Endothelial cell of umbilical vein (primary cell): ENCODE data around the gene TRMT10B. TPM values are rescaled to one million over a fixed set of nuclear protein-coding genes. Genes with fewer than 3 reads are reported as not detected.
"Not testable (repeated sequence)": the region's sequence is repeated elsewhere in the genome, so short reads cannot be mapped to it uniquely, and the experiment has no call there.

Experiments used
- BruUV-seq: library from RNA; stranded (reverse); fragments of 400-500 nt; replicated peaks from 2 replicates; lab custom pipeline; 2021; lab: Mats Ljungman, UMichigan
- CTCF ChIA-PET: fragments of 300-600, 350-600 bp; sonication (Branson Sonifier 250); formaldehyde crosslinking; loops from one replicate; lab custom pipeline; 2021; ENCODE audit warnings: antibody characterized with exemption, inconsistent platforms; lab: Charles Lee
- POLR2A ChIA-PET: fragments of 300-600, 350-600 bp; sonication (Branson Sonifier 250); formaldehyde crosslinking; loops from one replicate; lab custom pipeline; 2021; ENCODE audit warnings: antibody characterized with exemption, inconsistent platforms; lab: Charles Lee
- DNase-seq: peaks from one replicate; pipeline ENCODE4 v3.0.0-alpha.2; 2011; ENCODE audit warnings: low read depth, low spot score
- FAIRE-seq: peaks from 2 replicates; lab custom pipeline; 2011; peaks lifted over from hg19 to GRCh38; lab: Jason Lieb, UNC
- H2AFZ ChIP-seq: 2 replicates; pipeline ENCODE4 v1.6.0; 2012; ENCODE audit warnings: low read depth, low read length, control low read depth, inconsistent platforms
- H3K27ac ChIP-seq: 2 replicates; pipeline ENCODE4 v1.5.1; 2011; ENCODE audit warnings: low read depth, mild to moderate bottlenecking, control low read depth, low read length, moderate library complexity; ENCODE audit not compliant: insufficient read depth
- H3K27me3 ChIP-seq, 2 experiments: 2 replicates each; pipeline versions ENCODE4 v1.6.0 to v1.6.1; 2011; ENCODE audit warnings: low read length in 2 of 2, mixed read lengths in 1 of 2; ENCODE audit not compliant: control insufficient read depth in 2 of 2, insufficient read depth in 2 of 2
- H3K36me3 ChIP-seq, 2 experiments: 2 replicates in 1 of 2; 3 replicates in 1 of 2; pipeline ENCODE4 v1.5.1; 2011; ENCODE audit warnings: low read length in 2 of 2, mild to moderate bottlenecking in 1 of 2, moderate library complexity in 1 of 2; ENCODE audit not compliant: control insufficient read depth in 2 of 2, insufficient read depth in 2 of 2; ENCODE audit errors: extremely low read depth in 1 of 2
- H3K4me1 ChIP-seq: 3 replicates; pipeline ENCODE4 v1.5.1; 2011; ENCODE audit warnings: mild to moderate bottlenecking, low read length; ENCODE audit not compliant: control insufficient read depth, insufficient read depth; ENCODE audit errors: extremely low read depth
- H3K4me2 ChIP-seq: 2 replicates; pipeline ENCODE4 v1.6.1; 2011; ENCODE audit warnings: low read length, control low read depth, mixed read lengths; ENCODE audit not compliant: insufficient read depth
- H3K4me3 ChIP-seq, 3 experiments: fragments of 200-600 bp in 1 of 3; sonication (generic), shearing (Covaris generic) in 1 of 3; replicated peaks in 1 of 3; 2 replicates each; pipeline ENCODE4 v1.5.1; 2011 to 2016; ENCODE audit warnings: control low read depth in 3 of 3, low read length in 3 of 3, mild to moderate bottlenecking in 2 of 3, inconsistent platforms in 1 of 3, low read depth in 1 of 3, moderate library complexity in 1 of 3; ENCODE audit not compliant: insufficient read depth in 1 of 3
- H3K79me2 ChIP-seq: 2 replicates; pipeline ENCODE4 v1.6.0; 2012; ENCODE audit warnings: low read length, inconsistent platforms; ENCODE audit not compliant: control insufficient read depth, insufficient read depth
- H3K9ac ChIP-seq: replicated peaks from 2 replicates; pipeline ENCODE3; 2011; ENCODE audit warnings: low read length, control low read depth; ENCODE audit not compliant: insufficient read depth; ENCODE audit errors: extremely low read depth
- H3K9me1 ChIP-seq: replicated peaks from 3 replicates; pipeline ENCODE4 v1.6.0; 2011; ENCODE audit warnings: mild to moderate bottlenecking, low read length; ENCODE audit not compliant: control insufficient read depth, insufficient read depth; ENCODE audit errors: extremely low read depth
- H3K9me3 ChIP-seq: replicated peaks from 2 replicates; pipeline ENCODE4 v1.5.1; 2012; ENCODE audit warnings: low read length, inconsistent platforms; ENCODE audit not compliant: control insufficient read depth, insufficient read depth
- H4K20me1 ChIP-seq: replicated peaks from 2 replicates; pipeline ENCODE3; 2011; ENCODE audit warnings: mild to moderate bottlenecking, low read length; ENCODE audit not compliant: control insufficient read depth, insufficient read depth; ENCODE audit errors: extremely low read depth
- CTCF ChIP-seq, 2 donors: IDR thresholded peaks; 1 replicate in 1 of 2; 2 replicates in 1 of 2; pipeline ENCODE4 v1.5.1; 2011; ENCODE audit warnings: low read length in 2 of 2, mild to moderate bottlenecking in 2 of 2, moderate library complexity in 2 of 2, control low read depth in 1 of 2, inconsistent platforms in 1 of 2, low read depth in 1 of 2; ENCODE audit not compliant: insufficient read depth in 1 of 2; ENCODE audit errors: extremely low read depth in 1 of 2
- EZH2 ChIP-seq: IDR thresholded peaks from 2 replicates; pipeline ENCODE4 v1.6.1; 2012; ENCODE audit warnings: borderline replicate concordance, low read depth, mild to moderate bottlenecking, moderate library complexity, low read length, inconsistent platforms; ENCODE audit not compliant: severe bottlenecking
- JUN ChIP-seq: IDR thresholded peaks from 2 replicates; pipeline ENCODE4 v1.6.1; 2011; ENCODE audit warnings: borderline replicate concordance, low read depth; ENCODE audit not compliant: insufficient read length, insufficient read depth
- POLR2AphosphoS5 ChIP-seq: IDR thresholded peaks from 2 replicates; pipeline ENCODE4 v1.6.1; 2012; ENCODE audit warnings: low read depth, mild to moderate bottlenecking, control low read depth, low read length, moderate library complexity; ENCODE audit not compliant: insufficient read depth
- dilution Hi-C: fragments of 300-500 bp; cut with MboI; formaldehyde crosslinking; loops from one replicate; pipeline ENCODE4 v1.15.0; 2019; ENCODE audit warnings: low sequenced_read_pairs; ENCODE audit not compliant: extremely low pct_ligation_motif_present
- intact Hi-C: fragments of 100-400 bp; cut with micrococcal nuclease; formaldehyde crosslinking; loops from one replicate; pipeline ENCODE4 v1.10.0; 2022
- polyA plus RNA-seq, 4 experiments: library from polyadenylated mRNA; depleted of rRNA in 3 of 4; stranded (reverse) in 3 of 4; unstranded in 1 of 4; fragments of >200 nt; gene quantifications; 2 replicates each; pipeline versions ENCODE4 v1.2.1 to v1.2.3, GENCODE V29; 2011 to 2012; ENCODE audit warnings: missing spikeins in 1 of 4
- total RNA-seq: library from RNA; stranded (reverse); gene quantifications from 2 replicates; pipeline ENCODE4 v1.2.3, GENCODE V29; 2021

Gene TRMT10B
- total and polyA plus RNA-seq, 2 donors (not counting 3 experiments of a cell fraction or from before 2014, with no cell fraction given) = 3.0 to 7.0 TPM

DNA sequence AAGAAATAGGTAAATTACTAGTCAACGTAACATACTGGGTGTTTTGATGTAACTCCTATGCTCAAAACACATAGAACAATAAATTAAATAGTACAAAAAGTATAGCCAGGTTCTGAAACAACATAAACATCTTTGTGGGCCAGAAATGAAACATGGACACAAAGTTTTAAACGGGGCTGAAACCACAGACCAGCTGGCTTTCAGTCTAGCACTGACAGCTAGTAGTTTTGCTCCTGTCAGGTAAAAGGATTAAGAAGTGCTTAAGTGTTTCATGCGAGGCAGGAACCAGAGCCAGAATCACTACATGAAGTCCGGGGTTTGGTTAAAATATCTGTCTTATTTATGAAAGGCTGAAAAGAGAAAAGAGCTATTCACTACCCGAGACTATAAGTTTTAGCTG is 66.5 kb downstream of the TRMT10B start:
- Histone ChIP-seq H3K4me1 (no peaks in the 10 kb centered on the region), H3K4me3 (no peak overlapping the region), H2AFZ (no peak overlapping the region), H3K9me1 (no peaks in the 10 kb centered on the region), H3K9me3 (no peaks in the 10 kb centered on the region), H3K9ac (no peak overlapping the region), H3K36me3 (no peaks in the 10 kb centered on the region), H4K20me1 (no peaks in the 10 kb centered on the region), H3K27me3 (no peaks in the 10 kb centered on the region), H3K27ac (no peak overlapping the region), H3K4me2 (no peak overlapping the region), H3K79me2 (peaks cover 15% of the 10 kb centered on the region)
- TF ChIP-seq CTCF (IDR thresholded peaks at IDR 0.05; ENCODE audit: extremely low read depth in 1 of 2, insufficient read depth in 1 of 2, low read depth in 1 of 2, low read length in 2 of 2) (no peak), POLR2AphosphoS5 (no peak), JUN (no peak), EZH2 (no peak)
- no TSS peak for BruUV-seq
- dilution Hi-C loops = no loop called here
- FAIRE-seq (no peak), DNase-seq (no peak)
- intact Hi-C loops = no loop called here
- CTCF ChIA-PET = interaction anchor here (1.2 to 1.3 kb wide), 3 partner anchors 9 to 14 kb away, joined by 3 to 5 read pairs (median 4); no protein-coding TSS in a partner anchor
- POLR2A ChIA-PET = no interaction called here

GRCh38 chr9:37825174-37825573 is 71.6 kb downstream of the TRMT10B start:
- H2AFZ ChIP-seq, FAIRE-seq, H3K9ac ChIP-seq, H3K27ac ChIP-seq, BruUV-seq, H3K4me1 ChIP-seq, DNase-seq, POLR2A ChIA-PET, H3K36me3 ChIP-seq, H3K4me2 ChIP-seq, CTCF ChIA-PET, H3K9me1 ChIP-seq, H3K79me2 ChIP-seq, H3K4me3 ChIP-seq, dilution Hi-C loops, H3K27me3 ChIP-seq, intact Hi-C loops, H4K20me1 ChIP-seq, H3K9me3 ChIP-seq: not testable (repeated sequence)
